Activated T-helper 17 cell treated with anti-CD3 and anti-CD28 coated beads, Interleukin-2, amount 50 U/mL, for 72 hours (primary cell): ENCODE measurements around the gene PSMD13. TPM values are rescaled to one million over a fixed set of nuclear protein-coding genes. Genes with fewer than 3 reads are reported as not detected.
A peak's percentile ranks its signal among the peaks of the same experiment; 100 is the strongest.
"Not testable (repeated sequence)": the region's sequence is repeated elsewhere in the genome, so short reads cannot be mapped to it uniquely, and the experiment has no call there.

Experiments used
- ATAC-seq: fragments of 150-1000 bp; cut with Tn5 transposase; replicated peaks from 2 replicates; pipeline ENCODE4 v1.10.0; 2021; ENCODE audit warnings: mild to moderate bottlenecking, moderate library complexity
- H3K27ac Mint-ChIP-seq: one replicate; pipeline ENCODE4 v1.8.0; 2022; ENCODE audit warnings: mixed read lengths
- H3K27me3 Mint-ChIP-seq: one replicate; pipeline ENCODE4 v1.8.0; 2022; ENCODE audit warnings: mixed read lengths
- H3K36me3 Mint-ChIP-seq: one replicate; pipeline ENCODE4 v1.8.0; 2022; ENCODE audit warnings: low read depth, mild to moderate bottlenecking, mixed read lengths
- H3K4me1 Mint-ChIP-seq: one replicate; pipeline ENCODE4 v1.8.0; 2022; ENCODE audit warnings: mixed read lengths
- H3K4me3 Mint-ChIP-seq: one replicate; pipeline ENCODE4 v1.8.0; 2022; ENCODE audit warnings: mild to moderate bottlenecking, mixed read lengths
- H3K9me3 Mint-ChIP-seq: one replicate; pipeline ENCODE4 v1.8.0; 2022; ENCODE audit warnings: mixed read lengths
- total RNA-seq, 2 donors: library from RNA; stranded (reverse); gene quantifications; one replicate each; pipeline ENCODE4 v1.2.3, GENCODE V29; 2022

The PSMD13 gene
- total RNA-seq, 2 donors from 2014 or later: 153 to 211 TPM

DNA sequence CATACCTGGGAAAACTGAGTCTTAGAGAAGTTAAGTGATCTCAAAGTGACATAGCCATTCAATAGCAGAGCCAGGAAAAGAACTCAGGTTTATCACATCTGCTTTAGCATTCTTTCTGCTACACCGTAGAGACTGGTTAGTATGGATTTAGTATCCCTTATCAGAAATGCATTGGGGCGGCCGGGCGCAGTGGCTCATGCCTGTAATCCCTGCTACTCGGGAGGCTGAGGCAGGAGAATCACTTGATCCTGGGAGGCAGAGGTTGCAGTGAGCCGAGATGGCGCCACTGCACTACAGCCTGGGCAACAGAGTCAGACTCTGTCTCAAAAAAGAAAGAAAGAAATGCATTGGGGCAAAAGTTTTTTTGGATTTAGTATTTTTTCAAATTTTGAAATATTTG is 1.6 kb downstream of the PSMD13 start:
- H3K27ac Mint-ChIP-seq: peak overlapping the region; percentile 95
- not testable (repeated sequence) for H3K27me3 Mint-ChIP-seq, ATAC-seq, H3K9me3 Mint-ChIP-seq
- peaks cover 32% of the 10 kb centered on the region for H3K4me1 Mint-ChIP-seq
- H3K4me3 Mint-ChIP-seq: peak overlapping the region; percentile 87
- peaks cover 80% of the 10 kb centered on the region for H3K36me3 Mint-ChIP-seq

DNA sequence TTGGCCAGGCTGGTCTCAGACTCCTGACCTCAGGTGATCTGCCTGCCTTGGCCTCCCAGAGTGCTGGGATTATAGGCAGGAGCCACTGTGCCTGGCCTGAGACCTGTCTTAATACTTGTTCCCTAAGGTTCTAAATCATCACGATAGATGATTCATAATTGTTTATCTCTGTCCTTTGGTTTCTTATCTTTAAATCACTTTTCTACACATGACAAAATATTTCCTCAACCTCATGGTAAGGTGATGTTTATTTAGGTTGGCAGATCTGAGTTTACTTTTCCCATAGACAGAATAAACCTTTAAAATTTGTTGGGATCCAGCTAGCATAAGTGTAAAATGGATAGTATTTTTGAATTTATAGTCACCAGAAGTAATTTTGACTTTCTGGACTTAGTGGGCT is 3.5 kb downstream of the PSMD13 start:
- H3K4me3 Mint-ChIP-seq: peak overlapping the region; percentile 4
- H3K36me3 Mint-ChIP-seq: peaks cover 98% of the 10 kb centered on the region
- no peaks in the 10 kb centered on the region for H3K9me3 Mint-ChIP-seq
- peaks cover 31% of the 10 kb centered on the region for H3K4me1 Mint-ChIP-seq
- H3K27ac Mint-ChIP-seq: peak overlapping the region; percentile 7
- no peaks in the 10 kb centered on the region for H3K27me3 Mint-ChIP-seq
- ATAC-seq: no peak

DNA sequence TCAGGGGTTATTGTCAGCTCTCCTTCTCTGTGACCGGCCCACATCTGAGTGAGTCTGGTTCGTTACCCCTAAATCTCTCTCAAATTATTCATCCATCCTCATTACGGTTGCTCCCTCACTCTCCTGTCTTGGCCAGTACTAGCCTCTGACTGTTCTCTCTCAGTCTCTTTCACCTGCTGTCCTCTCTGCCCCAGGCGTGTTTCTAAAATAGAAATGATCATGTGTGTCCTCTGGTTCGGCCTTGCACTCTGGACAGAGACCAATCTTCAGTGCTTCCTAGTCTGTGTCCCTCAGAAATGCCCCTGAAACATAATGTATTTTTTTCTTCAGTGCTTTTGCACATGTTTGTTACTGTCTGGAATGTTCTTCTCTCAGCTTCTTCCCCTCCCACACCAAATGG is 4.9 kb downstream of the PSMD13 start:
- H3K4me1 Mint-ChIP-seq: peaks cover 27% of the 10 kb centered on the region
- H3K27me3 Mint-ChIP-seq: no peaks in the 10 kb centered on the region
- ATAC-seq: no peak

GRCh38 chr11:244376-244775 is 7.6 kb downstream of the PSMD13 start:
- Mint-ChIP-seq H3K27me3 (no peaks in the 10 kb centered on the region), H3K4me1 (peaks cover 23% of the 10 kb centered on the region), H3K4me3 (no peak overlapping the region), H3K36me3 (peaks cover 99% of the 10 kb centered on the region), H3K9me3 (no peaks in the 10 kb centered on the region), H3K27ac (no peak overlapping the region)
- peak; percentile 72 for ATAC-seq

More for the DNA sequence above, 4.9 kb downstream of the PSMD13 start:
- peak overlapping the region; percentile 18 for H3K4me3 Mint-ChIP-seq
- H3K9me3 Mint-ChIP-seq: no peaks in the 10 kb centered on the region
- peaks cover 98% of the 10 kb centered on the region for H3K36me3 Mint-ChIP-seq
- peak overlapping the region; percentile 47 for H3K27ac Mint-ChIP-seq

DNA sequence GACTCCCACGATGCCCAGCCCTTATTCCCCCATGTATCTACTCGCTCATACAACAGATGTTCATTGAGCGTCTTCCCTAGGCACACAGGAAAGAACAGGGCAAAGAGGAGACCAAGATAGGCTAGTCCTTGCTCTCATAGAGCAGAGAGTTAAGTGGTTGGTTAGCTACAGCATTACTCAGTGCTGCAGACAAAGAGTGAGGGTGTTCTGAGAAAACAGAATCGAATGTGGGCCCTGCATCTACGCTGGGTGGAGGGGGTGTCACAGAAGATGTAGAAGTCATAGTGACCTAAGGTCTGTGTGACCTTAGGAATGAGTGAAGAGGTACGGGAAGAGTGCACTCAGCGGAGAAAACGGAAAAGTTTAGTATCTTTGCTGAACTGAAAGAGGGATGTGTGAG is 12.3 kb downstream of the PSMD13 start:
- peaks cover 100% of the 10 kb centered on the region for H3K36me3 Mint-ChIP-seq
- ATAC-seq: peak; percentile 71
- H3K4me1 Mint-ChIP-seq: peaks cover 6% of the 10 kb centered on the region
- H3K27me3 Mint-ChIP-seq: no peaks in the 10 kb centered on the region
- H3K27ac Mint-ChIP-seq: peak overlapping the region; percentile 4
- no peaks in the 10 kb centered on the region for H3K9me3 Mint-ChIP-seq
- peak overlapping the region; percentile 2 for H3K4me3 Mint-ChIP-seq

DNA sequence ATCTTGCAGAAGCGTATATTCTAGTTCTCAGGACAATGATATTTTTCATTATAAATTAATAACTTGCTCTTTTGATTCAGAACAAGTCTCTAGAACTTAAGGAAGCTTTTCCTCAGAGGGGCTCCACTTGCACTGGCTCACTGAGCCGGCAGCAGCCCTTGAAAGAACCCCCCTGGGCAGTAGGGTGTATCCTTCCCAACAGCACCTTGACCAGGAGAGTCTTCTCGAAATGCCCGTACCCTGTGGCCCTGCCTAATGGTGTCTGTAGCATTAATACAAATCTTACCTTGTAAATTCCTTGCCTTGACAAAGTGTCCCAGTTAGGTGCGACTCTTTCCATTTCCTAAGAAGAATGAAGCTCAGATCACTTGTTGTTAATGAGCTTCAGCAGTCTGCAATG is 13.5 kb downstream of the PSMD13 start:
- H3K4me1 Mint-ChIP-seq: peaks cover 6% of the 10 kb centered on the region
- no peaks in the 10 kb centered on the region for H3K9me3 Mint-ChIP-seq
- ATAC-seq: no peak
- peaks cover 90% of the 10 kb centered on the region for H3K36me3 Mint-ChIP-seq
- no peak overlapping the region for H3K4me3 Mint-ChIP-seq
- no peaks in the 10 kb centered on the region for H3K27me3 Mint-ChIP-seq
- no peak overlapping the region for H3K27ac Mint-ChIP-seq

GRCh38 chr11:250740-251299 is 14.0 kb downstream of the PSMD13 start:
- Mint-ChIP-seq H3K9me3 (no peaks in the 10 kb centered on the region), H3K4me3 (no peak overlapping the region), H3K27ac (no peak overlapping the region), H3K4me1 (peaks cover 6% of the 10 kb centered on the region), H3K27me3 (no peaks in the 10 kb centered on the region), H3K36me3 (peaks cover 85% of the 10 kb centered on the region)
- ATAC-seq: peak; percentile 81

DNA sequence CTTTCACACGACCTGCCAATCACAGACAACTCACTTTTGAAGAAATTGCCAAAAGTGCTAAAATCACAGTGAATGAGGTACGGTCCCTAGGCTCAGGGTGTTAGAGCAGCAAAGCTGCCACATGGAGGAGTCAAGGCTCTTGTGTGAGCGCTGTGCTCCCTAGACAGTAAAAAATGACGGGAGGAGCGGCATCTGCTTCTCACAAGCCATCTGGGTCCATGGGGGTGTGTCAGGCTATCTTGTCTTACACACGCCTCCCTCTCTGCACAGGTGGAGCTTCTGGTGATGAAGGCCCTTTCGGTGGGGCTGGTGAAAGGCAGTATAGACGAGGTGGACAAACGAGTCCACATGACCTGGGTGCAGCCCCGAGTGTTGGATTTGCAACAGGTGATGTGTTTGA is 14.8 kb downstream of the PSMD13 start:
- Mint-ChIP-seq H3K4me3 (no peak overlapping the region), H3K36me3 (peaks cover 78% of the 10 kb centered on the region), H3K9me3 (no peaks in the 10 kb centered on the region), H3K27ac (no peak overlapping the region), H3K4me1 (peaks cover 6% of the 10 kb centered on the region), H3K27me3 (no peaks in the 10 kb centered on the region)
- ATAC-seq: no peak

GRCh38 chr11:252666-253065 is 15.9 kb downstream of the PSMD13 start:
- peaks cover 6% of the 10 kb centered on the region for H3K4me1 Mint-ChIP-seq
- peaks cover 66% of the 10 kb centered on the region for H3K36me3 Mint-ChIP-seq
- no peaks in the 10 kb centered on the region for H3K9me3 Mint-ChIP-seq
- H3K27me3 Mint-ChIP-seq: no peaks in the 10 kb centered on the region
- H3K4me3 Mint-ChIP-seq: no peak overlapping the region
- H3K27ac Mint-ChIP-seq: no peak overlapping the region
- ATAC-seq: no peak

- Mint-ChIP-seq H3K27me3 (no peaks in the 10 kb centered on the region), H3K4me1 (peaks cover 10% of the 10 kb centered on the region), H3K9me3 (no peaks in the 10 kb centered on the region), H3K36me3 (peaks cover 60% of the 10 kb centered on the region), H3K27ac (no peak overlapping the region), H3K4me3 (no peak overlapping the region)
- ATAC-seq: no peak
These were observed 16.5 kb downstream of the PSMD13 start for GRCh38 chr11:253160-253885.

GRCh38 chr11:253886-254270 is 17.1 kb downstream of the PSMD13 start:
- ATAC-seq: no peak
- Mint-ChIP-seq H3K27me3 (no peaks in the 10 kb centered on the region), H3K9me3 (no peaks in the 10 kb centered on the region), H3K36me3 (peaks cover 54% of the 10 kb centered on the region), H3K4me3 (no peak overlapping the region), H3K27ac (no peak overlapping the region), H3K4me1 (peaks cover 10% of the 10 kb centered on the region)

DNA sequence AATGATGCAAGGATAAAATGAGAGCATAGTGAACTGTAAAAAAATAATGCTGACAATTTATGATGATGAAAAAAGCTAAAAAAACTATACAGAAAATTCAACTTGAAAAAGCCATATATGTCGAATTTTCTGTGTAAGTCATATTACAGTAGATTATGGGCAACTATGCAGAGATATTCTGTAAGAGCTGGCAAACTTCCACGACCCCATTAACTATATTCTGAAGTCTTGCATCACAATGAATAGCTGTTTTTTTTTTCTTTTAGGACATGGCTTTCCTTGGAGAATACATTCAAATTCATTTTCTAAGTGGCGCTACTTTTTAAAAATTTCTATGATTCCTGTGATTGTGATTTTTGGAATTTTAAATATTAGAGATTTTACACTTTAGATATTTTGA is 18.4 kb downstream of the PSMD13 start:
- H3K9me3 Mint-ChIP-seq: no peaks in the 10 kb centered on the region
- no peaks in the 10 kb centered on the region for H3K27me3 Mint-ChIP-seq
- H3K4me3 Mint-ChIP-seq: no peak overlapping the region
- H3K4me1 Mint-ChIP-seq: peaks cover 5% of the 10 kb centered on the region
- ATAC-seq: no peak
- H3K36me3 Mint-ChIP-seq: peaks cover 41% of the 10 kb centered on the region
- H3K27ac Mint-ChIP-seq: no peak overlapping the region

- Mint-ChIP-seq H3K4me1 (peaks cover 5% of the 10 kb centered on the region), H3K4me3 (no peak overlapping the region), H3K9me3 (no peaks in the 10 kb centered on the region), H3K36me3 (peaks cover 35% of the 10 kb centered on the region), H3K27me3 (no peaks in the 10 kb centered on the region), H3K27ac (no peak overlapping the region)
- no peak for ATAC-seq
These were observed 19.0 kb downstream of the PSMD13 start for GRCh38 chr11:255816-256215.

DNA sequence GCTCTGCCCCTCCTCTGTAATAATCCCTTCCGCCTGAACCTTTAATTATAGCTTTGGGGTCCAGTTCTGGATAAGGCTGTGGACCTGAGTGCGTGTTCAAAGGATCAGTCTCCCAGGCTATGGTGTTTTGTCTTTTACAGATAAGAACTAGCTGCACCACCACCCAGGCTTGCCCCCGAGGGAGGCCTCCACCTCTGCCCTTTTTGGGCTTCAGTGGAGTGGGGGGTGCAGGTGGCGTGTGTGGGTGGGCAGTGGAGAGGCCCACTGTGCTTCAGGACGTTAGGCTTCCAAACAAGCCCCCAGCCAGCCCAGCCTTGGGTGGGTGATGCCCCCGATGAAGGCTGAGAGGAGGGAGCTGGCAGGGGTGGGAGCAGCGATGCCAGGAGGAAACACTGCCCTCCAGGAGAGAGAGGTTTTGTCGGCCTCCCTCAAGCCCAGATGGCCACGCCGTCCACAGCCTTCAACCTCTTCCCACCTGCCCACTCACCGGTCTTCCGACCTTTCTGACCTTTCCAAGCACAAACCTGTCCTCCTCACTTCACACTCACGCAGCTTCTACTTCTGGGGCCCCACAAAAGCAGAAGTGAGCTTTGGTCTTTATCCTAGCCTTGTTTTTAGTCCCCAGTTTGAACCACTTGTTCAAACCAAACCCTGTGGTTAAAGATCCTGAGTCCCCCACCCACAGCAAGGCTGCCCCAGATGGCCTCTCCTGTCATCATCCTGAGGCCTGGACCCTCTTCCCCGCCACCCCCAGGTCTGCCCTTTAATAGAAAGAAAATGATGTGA is 20.4 kb downstream of the PSMD13 start:
- Mint-ChIP-seq H3K27me3 (no peaks in the 10 kb centered on the region), H3K27ac (peak overlapping the region; percentile 70), H3K4me3 (no peak overlapping the region), H3K4me1 (peaks cover 5% of the 10 kb centered on the region), H3K9me3 (no peaks in the 10 kb centered on the region), H3K36me3 (peaks cover 22% of the 10 kb centered on the region)
- no peak for ATAC-seq
